ENCODE results near the gene SERPINA5.
"Not testable (repeated sequence)": the region's sequence is repeated elsewhere in the genome, so short reads cannot be mapped to it uniquely, and the experiment has no call there.

Gene SERPINA5

GRCh38 chr14:94573475-94574277 is 7.5 kb upstream of the SERPINA5 start:
- no peak for DNase-seq (ENCODE audit: low read depth in 1 of 2, low spot score in 1 of 2)

GRCh38 chr14:94574336-94574735 is 6.9 kb upstream of the SERPINA5 start:
- no peak for DNase-seq (ENCODE audit: low read depth in 1 of 2, low spot score in 1 of 2)

GRCh38 chr14:94575730-94576585 is 5.3 kb upstream of the SERPINA5 start:
- no peak for DNase-seq (ENCODE audit: low read depth in 1 of 2, low spot score in 1 of 2)

GRCh38 chr14:94577472-94577871 is 3.8 kb upstream of the SERPINA5 start:
- DNase-seq (ENCODE audit: low read depth in 1 of 2, low spot score in 1 of 2): not testable (repeated sequence)

GRCh38 chr14:94578712-94579111 is 2.5 kb upstream of the SERPINA5 start:
- no peak for DNase-seq (ENCODE audit: low read depth in 1 of 2, low spot score in 1 of 2)

- DNase-seq (ENCODE audit: low read depth in 1 of 2, low spot score in 1 of 2): no peak
Measured at GRCh38 chr14:94582199-94582750, 1.0 kb downstream of the SERPINA5 start.

- no peak for DNase-seq (ENCODE audit: low read depth in 1 of 2, low spot score in 1 of 2)
Measured at GRCh38 chr14:94582851-94583250, 1.6 kb downstream of the SERPINA5 start.

GRCh38 chr14:94583557-94583956 is 2.3 kb downstream of the SERPINA5 start:
- no peak for DNase-seq (ENCODE audit: low read depth in 1 of 2, low spot score in 1 of 2)

- no peak for DNase-seq (ENCODE audit: low read depth in 1 of 2, low spot score in 1 of 2)
Measured at GRCh38 chr14:94584591-94585280, 3.5 kb downstream of the SERPINA5 start.

- DNase-seq (ENCODE audit: low read depth in 1 of 2, low spot score in 1 of 2): no peak
Measured at GRCh38 chr14:94586635-94587034, 5.4 kb downstream of the SERPINA5 start.

- DNase-seq (ENCODE audit: low read depth in 1 of 2, low spot score in 1 of 2): no peak
Measured at GRCh38 chr14:94588311-94588710, 7.1 kb downstream of the SERPINA5 start.

- DNase-seq (ENCODE audit: low read depth in 1 of 2, low spot score in 1 of 2): no peak
Measured at GRCh38 chr14:94591073-94591472, 9.8 kb downstream of the SERPINA5 start.

GRCh38 chr14:94591871-94592270 is 10.6 kb downstream of the SERPINA5 start:
- no peak for DNase-seq (ENCODE audit: low read depth in 1 of 2, low spot score in 1 of 2)

GRCh38 chr14:94592457-94592856 is 11.2 kb downstream of the SERPINA5 start:
- DNase-seq (ENCODE audit: low read depth in 1 of 2, low spot score in 1 of 2): no peak

GRCh38 chr14:94593376-94593748 is 12.1 kb downstream of the SERPINA5 start:
- no peak for DNase-seq (ENCODE audit: low read depth in 1 of 2, low spot score in 1 of 2)

- no peak for DNase-seq (ENCODE audit: low read depth in 1 of 2, low spot score in 1 of 2)
Measured at GRCh38 chr14:94593749-94594431, 12.7 kb downstream of the SERPINA5 start.

GRCh38 chr14:94594441-94594840 is 13.2 kb downstream of the SERPINA5 start:
- no peak for DNase-seq (ENCODE audit: low read depth in 1 of 2, low spot score in 1 of 2)

GRCh38 chr14:94595912-94596311 is 14.7 kb downstream of the SERPINA5 start:
- no peak for DNase-seq (ENCODE audit: low read depth in 1 of 2, low spot score in 1 of 2)

GRCh38 chr14:94596361-94596760 is 15.1 kb downstream of the SERPINA5 start:
- DNase-seq (ENCODE audit: low read depth in 1 of 2, low spot score in 1 of 2): no peak

- no peak for DNase-seq (ENCODE audit: low read depth in 1 of 2, low spot score in 1 of 2)
Measured at GRCh38 chr14:94597788-94598187, 16.6 kb downstream of the SERPINA5 start.

- DNase-seq (ENCODE audit: low read depth in 1 of 2, low spot score in 1 of 2): no peak
Measured at GRCh38 chr14:94598506-94598815, 17.2 kb downstream of the SERPINA5 start.
